WTC11 (cell line): ENCODE measurements around the gene GIGYF1. TPM values are rescaled to one million over a fixed set of nuclear protein-coding genes. Genes with fewer than 3 reads are reported as not detected.

Experiments used
- total RNA-seq: library from RNA; stranded (reverse); gene quantifications from 3 replicates; pipeline ENCODE4 v1.2.3, GENCODE V29; 2021

Gene GIGYF1
- total RNA-seq, 1 experiment from 2014 or later, result 130 TPM

Other genes with a start within 250 kb of the GIGYF1 start
- 0.33 to 0.48 TPM (median 0.39 TPM) in 3 replicates for gene SPACDR, start 230.0 kb downstream of the GIGYF1 start, total RNA-seq
- gene TSC22D4, start 215.0 kb downstream of the GIGYF1 start, total RNA-seq, result 27.5 to 34.5 TPM (median 29.7 TPM) in 3 replicates
- 6.2 to 7.6 TPM (median 6.7 TPM) in 3 replicates for gene NYAP1, start 210.3 kb downstream of the GIGYF1 start, total RNA-seq
- 6.4 to 7.4 TPM (median 7.4 TPM) in 3 replicates for gene AGFG2, start 155.0 kb downstream of the GIGYF1 start, total RNA-seq
- gene SAP25, start 120.3 kb downstream of the GIGYF1 start, total RNA-seq, result 9.3 to 11.7 TPM (median 9.7 TPM) in 3 replicates
- 52.0 to 59.6 TPM (median 56.7 TPM) in 3 replicates for gene LRCH4, start 108.1 kb downstream of the GIGYF1 start, total RNA-seq
- 0.70 to 1.3 TPM (median 0.94 TPM) in 3 replicates for gene FBXO24, start 107.9 kb downstream of the GIGYF1 start, total RNA-seq
- gene PCOLCE, start 91.9 kb downstream of the GIGYF1 start, total RNA-seq, result 53.5 to 74.8 TPM (median 70.4 TPM) in 3 replicates
- gene MOSPD3, start 81.7 kb downstream of the GIGYF1 start, total RNA-seq, result 21.9 to 22.4 TPM (median 22.0 TPM) in 3 replicates
- gene TFR2, start 52.7 kb downstream of the GIGYF1 start, total RNA-seq, result 5.7 to 7.1 TPM (median 5.8 TPM) in 3 replicates
- gene ACTL6B, start 37.8 kb downstream of the GIGYF1 start, total RNA-seq, result 0.96 to 1.3 TPM (median 0.99 TPM) in 3 replicates
- gene GNB2, start 20.5 kb downstream of the GIGYF1 start, total RNA-seq, result 182 to 194 TPM (median 184 TPM) in 3 replicates
- 71.9 to 79.2 TPM (median 78.1 TPM) in 3 replicates for gene POP7, start 11.9 kb upstream of the GIGYF1 start, total RNA-seq
- 0.63 to 0.76 TPM (median 0.66 TPM) in 3 replicates for gene EPO, start 26.2 kb upstream of the GIGYF1 start, total RNA-seq
- 0.02 to 0.07 TPM (median 0.02 TPM) in 3 replicates for gene ZAN, start 39.3 kb upstream of the GIGYF1 start, total RNA-seq
- 99.7 to 120 TPM (median 104 TPM) in 3 replicates for gene EPHB4, start 133.3 kb upstream of the GIGYF1 start, total RNA-seq
- gene SLC12A9, start 158.5 kb upstream of the GIGYF1 start, total RNA-seq, result 32.6 to 39.3 TPM (median 34.1 TPM) in 3 replicates
- 128 to 140 TPM (median 130 TPM) in 3 replicates for gene TRIP6, start 173.1 kb upstream of the GIGYF1 start, total RNA-seq
- 209 to 238 TPM (median 233 TPM) in 3 replicates for gene SRRT, start 180.9 kb upstream of the GIGYF1 start, total RNA-seq
- gene UFSP1, start 195.5 kb upstream of the GIGYF1 start, total RNA-seq, result 3.9 to 4.8 TPM (median 4.6 TPM) in 3 replicates
- 6.4 to 7.7 TPM (median 6.6 TPM) in 3 replicates for gene ACHE, start 201.6 kb upstream of the GIGYF1 start, total RNA-seq